Colon (tissue), 2 donors: ENCODE measurements around the gene ODR4.
"Not testable (repeated sequence)": the region's sequence is repeated elsewhere in the genome, so short reads cannot be mapped to it uniquely, and the experiment has no call there.

Experiments
- FAIRE-seq: peaks from 2 replicates; lab custom pipeline; 2012; peaks lifted over from hg19 to GRCh38; lab: Jason Lieb, UNC
- donor health status: control.
- donor health status: control.

Gene ODR4

GRCh38 chr1:186375152-186375928, at the start of gene ODR4, which contains the start of gene TPR:
ODR4 (plus strand) TSS chr1:186375838; CDS start chr1:186379786, 3,948 bp downstream.
TPR (minus strand) TSS chr1:186375253; CDS start chr1:186375028, 225 bp downstream.
- peak; percentile 76 for FAIRE-seq

GRCh38 chr1:186326009-186326408, 49.6 kb upstream of the ODR4 start:
- no peak for FAIRE-seq

GRCh38 chr1:186327331-186327730, 48.3 kb upstream of the ODR4 start:
- FAIRE-seq = no peak

- no peak for FAIRE-seq
These were observed 44.9 kb upstream of the ODR4 start for GRCh38 chr1:186330758-186331157.

GRCh38 chr1:186337554-186337953, 38.1 kb upstream of the ODR4 start:
- peak; percentile 97 for FAIRE-seq

- FAIRE-seq = peak; percentile 28
These were observed 34.9 kb upstream of the ODR4 start for GRCh38 chr1:186340772-186341171.

- not testable (repeated sequence) for FAIRE-seq
These were observed 27.6 kb upstream of the ODR4 start for GRCh38 chr1:186347837-186348691.

GRCh38 chr1:186374303-186375151, 1.1 kb upstream of the ODR4 start:
- no peak for FAIRE-seq

GRCh38 chr1:186375929-186376319, 286 bp downstream of the ODR4 start:
- no peak for FAIRE-seq

GRCh38 chr1:186386725-186387383, 11.2 kb downstream of the ODR4 start:
- FAIRE-seq = no peak

- FAIRE-seq = peak; percentile 41
These were observed 15.3 kb downstream of the ODR4 start for GRCh38 chr1:186390925-186391324.

- FAIRE-seq = no peak
These were observed 16.2 kb downstream of the ODR4 start for GRCh38 chr1:186391841-186392240.

GRCh38 chr1:186392711-186393110, 17.1 kb downstream of the ODR4 start:
- FAIRE-seq = not testable (repeated sequence)

GRCh38 chr1:186401446-186401845, 25.8 kb downstream of the ODR4 start:
- not testable (repeated sequence) for FAIRE-seq

GRCh38 chr1:186403632-186404031, 28.0 kb downstream of the ODR4 start:
- no peak for FAIRE-seq

GRCh38 chr1:186404454-186405051, 28.9 kb downstream of the ODR4 start:
- peak; percentile 79 for FAIRE-seq

- FAIRE-seq = no peak
These were observed 33.5 kb downstream of the ODR4 start for GRCh38 chr1:186409091-186409490.

GRCh38 chr1:186413319-186413718, 37.7 kb downstream of the ODR4 start:
- FAIRE-seq = no peak

- no peak for FAIRE-seq
These were observed 42.9 kb downstream of the ODR4 start for GRCh38 chr1:186418503-186418902.

GRCh38 chr1:186420311-186420710, 44.7 kb downstream of the ODR4 start:
- no peak for FAIRE-seq

- FAIRE-seq = no peak
These were observed 45.3 kb downstream of the ODR4 start for GRCh38 chr1:186420923-186421322.
